Cerebellar nuclear complex (tissue), 1 donor: ENCODE measurements around the gene FHL1.
"Not testable (repeated sequence)": the region's sequence is repeated elsewhere in the genome, so short reads cannot be mapped to it uniquely, and the experiment has no call there.

Source experiments
- DNase-seq, 2 experiments: peaks; one replicate each; lab custom pipeline; 2025; lab: John Stamatoyannopoulos, UW

FHL1 gene

GRCh38 chrX:136147315-136147901, at the start of gene FHL1:
TSS of gene FHL1 (plus strand) at chrX:136147533.
- peak in 1 of 2 experiments; percentile 1 for DNase-seq

GRCh38 chrX:136097871-136098805, 49.2 kb upstream of the FHL1 start:
- DNase-seq: no peak

GRCh38 chrX:136104936-136105335, 42.4 kb upstream of the FHL1 start:
- no peak for DNase-seq

GRCh38 chrX:136106920-136107528, 40.3 kb upstream of the FHL1 start:
- no peak for DNase-seq

GRCh38 chrX:136108905-136109304, 38.4 kb upstream of the FHL1 start:
- DNase-seq: not testable (repeated sequence)

- no peak for DNase-seq
Measured at GRCh38 chrX:136112286-136112685, 35.0 kb upstream of the FHL1 start.

- DNase-seq: no peak
Measured at GRCh38 chrX:136112778-136113177, 34.6 kb upstream of the FHL1 start.

GRCh38 chrX:136115126-136115903, 32.0 kb upstream of the FHL1 start:
- DNase-seq: no peak

GRCh38 chrX:136115904-136116297, 31.4 kb upstream of the FHL1 start:
- DNase-seq: no peak

GRCh38 chrX:136121788-136122187, 25.5 kb upstream of the FHL1 start:
- no peak for DNase-seq

- DNase-seq: no peak
Measured at GRCh38 chrX:136122207-136122606, 25.1 kb upstream of the FHL1 start.

GRCh38 chrX:136125106-136125505, 22.2 kb upstream of the FHL1 start:
- DNase-seq: no peak

- DNase-seq: no peak
Measured at GRCh38 chrX:136126371-136126770, 21.0 kb upstream of the FHL1 start.

- DNase-seq: no peak
Measured at GRCh38 chrX:136126872-136127406, 20.4 kb upstream of the FHL1 start.

- DNase-seq: no peak
Measured at GRCh38 chrX:136128743-136129142, 18.6 kb upstream of the FHL1 start.

GRCh38 chrX:136130931-136131833, 16.2 kb upstream of the FHL1 start:
- DNase-seq: no peak

GRCh38 chrX:136138939-136139338, 8.4 kb upstream of the FHL1 start:
- no peak for DNase-seq

GRCh38 chrX:136141569-136141968, 5.8 kb upstream of the FHL1 start:
- DNase-seq: no peak

- DNase-seq: no peak
Measured at GRCh38 chrX:136142592-136142991, 4.7 kb upstream of the FHL1 start.

GRCh38 chrX:136143711-136144110, 3.6 kb upstream of the FHL1 start:
- DNase-seq: no peak
